Islet precursor cell (in vitro differentiated cells): Measurements from ENCODE around the gene GAD2.

ENCODE experiments used
- DNase-seq: peaks from one replicate; pipeline ENCODE4 v3.0.0-alpha.2; 2018

Gene GAD2

DNA sequence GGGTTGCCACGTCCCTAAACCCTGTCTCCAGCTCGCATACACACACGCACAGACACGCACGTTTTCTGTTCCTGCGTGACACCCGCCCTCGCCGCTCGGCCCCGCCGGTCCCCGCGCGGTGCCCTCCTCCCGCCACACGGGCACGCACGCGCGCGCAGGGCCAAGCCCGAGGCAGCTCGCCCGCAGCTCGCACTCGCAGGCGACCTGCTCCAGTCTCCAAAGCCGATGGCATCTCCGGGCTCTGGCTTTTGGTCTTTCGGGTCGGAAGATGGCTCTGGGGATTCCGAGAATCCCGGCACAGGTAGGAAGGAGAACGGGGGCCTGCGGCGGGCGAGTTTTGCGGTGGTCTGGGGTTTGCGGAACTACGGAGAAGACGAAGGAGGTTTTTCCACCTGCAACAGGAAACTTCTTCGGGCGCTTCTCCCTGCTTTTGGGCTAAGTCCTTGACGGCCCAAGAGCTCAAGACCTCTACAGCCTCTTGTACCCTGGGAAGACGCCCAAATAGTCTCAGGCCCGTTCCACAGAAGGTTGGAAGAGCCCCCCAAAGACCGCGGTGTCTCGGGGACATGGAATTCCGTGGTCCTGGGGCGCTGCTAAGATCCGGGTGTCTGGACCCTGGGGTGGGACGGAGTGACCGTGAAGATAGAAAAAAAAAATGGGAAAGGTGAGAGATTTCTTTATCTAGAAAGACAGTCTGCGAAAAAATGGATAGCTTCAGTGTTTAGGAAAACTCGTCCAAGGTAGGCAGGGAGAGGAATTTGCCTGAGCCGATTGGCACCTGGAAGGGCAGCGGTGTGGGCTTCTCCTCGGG, at the start of gene GAD2:
TSS of gene GAD2 (plus strand) at position 190 of the 811 bp plus-strand sequence. CDS start at position 226, 36 bp downstream.
- no peak for DNase-seq

DNA sequence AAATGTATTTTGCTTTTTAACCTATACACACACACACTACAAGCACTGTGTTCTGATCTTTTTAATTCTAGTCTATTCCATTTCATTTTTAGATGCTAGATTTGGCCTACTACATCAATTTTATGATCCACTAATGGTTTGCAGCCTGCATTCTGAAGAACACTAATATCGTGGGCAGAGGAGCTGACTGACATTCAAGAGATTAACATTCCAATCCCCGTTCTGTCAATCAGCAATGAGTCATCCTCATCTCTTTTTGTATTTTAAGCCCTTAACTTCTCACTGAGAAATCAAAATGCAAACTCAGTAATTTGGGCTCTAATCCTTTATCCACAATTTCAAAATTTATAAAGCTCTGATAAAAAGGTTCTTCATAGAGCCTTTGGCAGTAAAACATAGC, 47.1 kb upstream of the GAD2 start:
- no peak for DNase-seq

DNA sequence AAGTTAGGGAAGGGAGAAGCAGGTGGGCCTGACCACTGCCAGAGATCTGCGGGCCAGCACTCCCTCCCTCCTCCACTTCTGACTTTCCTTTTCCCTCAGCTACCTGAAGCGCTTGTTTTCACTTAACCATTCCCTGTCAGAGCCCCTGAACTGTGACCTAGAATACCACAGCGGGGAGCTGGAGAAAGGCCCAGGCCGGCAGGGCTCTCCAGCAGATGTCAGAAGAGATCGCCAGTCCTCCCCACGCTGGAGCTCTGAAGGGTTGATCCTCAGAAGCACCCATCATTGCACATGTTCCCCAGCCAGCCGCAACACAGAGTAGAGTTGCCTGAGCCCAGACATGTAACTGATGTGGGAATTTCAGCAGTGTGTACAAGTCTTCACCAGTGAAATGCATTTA, 44.4 kb upstream of the GAD2 start:
- no peak for DNase-seq

DNA sequence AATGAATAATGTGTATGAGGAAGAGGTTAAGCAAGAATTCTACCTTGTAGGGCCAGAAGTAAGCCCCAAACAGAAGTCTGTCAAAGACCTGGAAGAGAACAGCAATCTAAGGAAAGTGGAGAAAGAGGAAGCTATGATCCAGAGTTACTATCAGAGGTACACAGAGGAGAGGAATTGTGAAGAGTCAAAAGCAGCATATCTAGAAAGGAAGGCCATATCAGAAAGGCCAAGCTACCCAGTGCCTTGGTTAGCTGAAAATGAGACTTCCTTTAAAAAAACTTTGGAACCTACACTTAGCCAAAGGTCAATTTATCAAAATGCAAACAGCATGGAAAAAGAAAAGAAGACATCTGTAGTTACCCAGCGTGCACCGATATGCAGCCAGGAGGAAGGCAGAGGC, 42.7 kb upstream of the GAD2 start:
- no peak for DNase-seq

DNA sequence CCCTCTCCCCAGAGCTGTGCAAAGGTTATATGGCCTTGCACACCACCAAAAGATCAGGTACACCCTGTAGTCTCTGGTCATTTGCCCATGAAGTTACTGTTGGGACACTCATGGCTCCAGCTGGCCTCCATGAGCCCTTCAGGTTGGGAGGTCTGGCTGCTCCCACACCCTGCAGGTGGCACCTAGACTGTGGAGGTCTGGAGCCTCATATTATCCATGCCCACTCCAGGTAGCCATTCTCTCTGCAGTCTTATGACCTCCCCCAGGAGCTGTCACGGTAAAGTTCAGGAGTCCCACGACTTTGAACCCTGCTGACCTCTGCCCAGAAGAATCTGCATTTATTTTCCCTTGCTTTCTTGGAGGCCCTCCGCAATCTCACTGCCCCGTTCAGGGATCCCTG, 39.2 kb upstream of the GAD2 start:
- no peak for DNase-seq

DNA sequence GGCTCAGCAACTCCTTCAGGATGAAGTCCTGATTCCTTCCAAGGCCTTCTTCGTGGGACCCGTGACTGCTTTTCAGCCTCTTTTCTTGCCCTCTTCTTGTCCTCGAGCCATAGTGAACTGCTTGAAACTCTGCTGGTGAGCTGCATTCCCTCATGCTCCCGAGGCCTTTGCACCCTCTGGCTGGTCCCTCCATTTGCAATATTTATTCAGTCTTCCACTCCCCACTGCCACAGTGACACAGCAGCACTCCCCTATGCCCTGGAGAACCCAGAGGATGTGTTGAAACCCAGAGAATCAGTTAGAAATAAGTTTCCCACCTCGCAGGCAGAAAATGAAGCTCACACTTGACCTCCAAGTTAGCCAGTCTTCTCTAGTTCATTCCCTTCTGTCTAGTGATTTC, 22.3 kb upstream of the GAD2 start:
- DNase-seq = no peak

DNA sequence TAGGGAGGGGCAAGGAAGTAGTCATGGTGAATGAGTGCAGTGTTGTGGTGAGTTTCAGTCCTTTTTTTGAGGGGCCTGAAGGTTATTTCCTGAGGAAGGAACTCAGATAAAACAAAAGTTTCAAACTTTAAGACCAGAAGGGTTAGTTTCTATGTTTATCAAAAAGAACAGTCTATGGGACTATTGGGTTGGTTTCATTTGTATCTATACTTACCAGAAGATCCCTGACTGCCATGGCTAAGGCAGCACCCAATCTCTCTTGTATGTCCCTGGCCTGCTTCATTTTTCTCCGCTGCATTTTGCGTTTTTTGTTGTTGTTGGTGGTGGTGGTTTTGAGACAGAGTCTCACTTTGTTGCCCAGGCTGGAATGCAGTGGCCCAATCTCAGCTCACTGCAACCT, 19.3 kb upstream of the GAD2 start:
- no peak for DNase-seq

DNA sequence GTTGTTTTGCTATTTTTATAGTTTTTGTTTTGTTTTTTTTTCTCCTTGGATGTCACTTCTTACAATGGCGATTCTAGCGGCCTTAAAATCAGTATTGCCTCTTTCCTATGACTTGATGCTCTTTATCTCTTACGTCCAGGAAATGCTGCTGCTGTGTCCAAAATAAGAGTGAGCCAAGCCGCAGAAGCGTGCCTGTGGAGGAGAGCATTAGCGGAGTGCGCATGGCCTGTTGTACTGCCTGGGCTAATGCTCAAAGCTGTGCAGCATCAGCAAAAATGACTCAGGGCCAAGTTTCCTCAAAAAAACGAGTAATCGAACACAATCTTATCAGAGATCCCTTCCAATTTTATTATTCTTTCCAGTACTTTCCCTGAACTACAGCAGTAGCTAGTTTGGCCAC, 18.5 kb upstream of the GAD2 start:
- DNase-seq = no peak

DNA sequence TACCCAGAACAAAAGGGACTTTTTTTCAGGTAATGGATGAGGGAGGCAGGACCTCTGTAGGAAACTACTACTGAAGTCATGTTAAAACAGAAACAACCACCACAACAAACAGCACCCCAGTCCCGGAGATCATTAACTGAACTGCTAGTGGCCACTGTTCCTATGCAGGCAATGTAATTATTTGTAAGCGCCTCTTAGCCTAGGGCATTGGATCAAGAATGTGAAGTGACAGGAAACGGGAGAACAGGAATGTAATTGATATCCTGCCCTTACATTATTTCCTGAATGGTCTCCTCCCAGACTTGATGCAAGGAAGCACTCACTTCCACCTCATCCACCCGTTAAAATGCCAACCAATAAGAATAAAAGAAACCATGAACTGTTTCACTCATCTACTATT, 16.7 kb upstream of the GAD2 start:
- DNase-seq = peak; percentile 80

DNA sequence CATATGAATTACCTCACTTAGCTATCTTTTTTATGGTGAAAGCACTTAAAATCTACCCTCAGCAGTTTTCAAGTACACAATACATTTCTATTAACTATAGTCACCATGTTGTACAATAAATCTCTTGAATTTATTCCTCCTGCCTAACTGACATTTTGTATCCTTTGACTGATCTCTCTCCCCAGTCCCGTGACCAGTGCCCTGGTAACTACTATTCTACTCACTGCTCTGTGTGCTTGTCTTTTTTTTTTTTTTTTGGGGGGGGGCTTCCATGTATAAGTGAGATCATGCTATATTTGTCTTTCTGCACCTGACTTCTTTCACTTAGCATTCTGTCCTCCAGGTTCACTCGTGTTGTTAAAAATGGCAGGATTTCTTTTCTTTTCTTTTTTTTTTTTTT, 11.4 kb upstream of the GAD2 start:
- DNase-seq = no peak

DNA sequence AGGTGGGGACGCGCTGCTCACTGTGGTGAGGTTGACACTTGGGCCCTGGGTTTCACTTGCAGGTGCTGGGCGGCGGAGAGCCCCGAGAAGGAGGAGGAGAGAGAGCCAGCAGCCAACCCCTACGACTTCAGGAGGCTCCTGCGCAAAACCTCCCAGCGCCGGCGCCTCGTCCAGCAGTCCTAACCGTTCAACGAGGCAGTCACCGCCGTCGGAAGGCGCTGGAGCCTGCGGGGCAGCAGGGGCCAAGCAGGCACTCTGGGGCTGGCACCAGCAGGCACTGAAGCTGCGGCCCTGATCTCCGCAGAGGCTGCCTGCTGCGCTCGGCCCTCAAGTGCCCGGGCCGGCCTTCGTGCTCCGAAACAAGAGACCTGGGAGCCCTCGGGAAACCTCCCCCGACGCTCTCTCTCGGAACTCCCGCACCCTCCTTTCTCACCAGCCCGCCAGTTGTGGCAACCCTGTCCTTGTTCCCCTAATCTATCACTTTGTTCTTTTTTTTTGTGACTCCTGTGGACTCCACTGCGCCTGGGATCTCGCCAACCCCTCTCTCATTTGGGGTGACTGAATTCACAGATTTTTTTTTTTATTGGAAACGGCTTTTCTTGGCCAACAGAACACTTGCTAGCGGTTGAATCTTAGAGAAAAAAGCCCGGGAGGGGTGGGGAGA, 4.7 kb upstream of the GAD2 start:
- DNase-seq = no peak

DNA sequence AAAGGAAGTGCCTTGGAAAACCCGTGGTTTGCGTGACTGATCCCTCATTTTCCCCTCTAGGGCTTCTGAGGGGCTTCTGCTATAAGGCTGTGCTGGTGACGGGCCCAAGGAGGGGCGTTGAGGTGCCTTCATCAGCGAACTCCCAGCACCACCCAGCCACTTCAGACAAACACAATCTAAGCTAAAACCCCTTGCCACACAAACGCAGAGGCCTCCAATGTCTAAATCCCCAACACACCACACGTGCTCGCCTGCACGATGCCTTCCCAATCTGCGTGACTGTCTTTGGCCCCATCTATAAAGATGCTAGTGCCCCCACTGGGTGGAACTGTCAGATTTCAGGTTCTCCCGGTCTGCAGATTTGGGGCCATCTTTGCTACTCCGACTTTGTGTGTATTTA, 4.1 kb upstream of the GAD2 start:
- no peak for DNase-seq

DNA sequence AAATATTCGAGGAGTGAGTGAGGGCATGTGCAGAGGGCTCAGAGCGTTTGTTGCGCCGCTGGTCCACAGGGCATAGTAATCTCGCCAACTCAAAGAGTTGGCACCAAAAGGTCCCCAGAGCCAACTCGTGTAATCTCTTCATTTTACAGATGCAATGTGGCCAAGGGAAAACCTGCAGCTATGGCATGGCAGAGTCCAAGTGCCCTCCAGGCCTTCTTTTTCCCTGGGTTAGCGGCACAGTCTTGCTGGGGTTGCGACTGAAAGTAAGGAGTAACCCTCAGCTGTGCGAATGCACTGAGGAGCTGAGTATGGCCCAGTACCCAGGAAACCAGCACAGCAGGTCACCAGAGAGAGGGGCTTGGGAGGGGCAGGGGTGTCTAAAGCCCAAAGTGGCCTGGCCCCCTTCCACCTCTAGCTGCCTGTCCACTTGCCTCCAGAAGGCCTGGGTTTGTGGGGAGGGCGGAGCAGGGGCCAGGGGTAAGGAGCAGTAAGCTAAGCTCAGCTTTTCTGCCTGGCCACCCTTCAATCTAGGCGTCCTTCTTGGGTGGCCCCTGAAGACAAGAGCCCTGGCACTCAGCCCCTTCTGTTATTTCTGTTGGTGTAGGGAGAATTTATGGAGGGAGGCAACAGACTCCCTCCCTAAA, 3.3 kb upstream of the GAD2 start:
- DNase-seq = no peak

DNA sequence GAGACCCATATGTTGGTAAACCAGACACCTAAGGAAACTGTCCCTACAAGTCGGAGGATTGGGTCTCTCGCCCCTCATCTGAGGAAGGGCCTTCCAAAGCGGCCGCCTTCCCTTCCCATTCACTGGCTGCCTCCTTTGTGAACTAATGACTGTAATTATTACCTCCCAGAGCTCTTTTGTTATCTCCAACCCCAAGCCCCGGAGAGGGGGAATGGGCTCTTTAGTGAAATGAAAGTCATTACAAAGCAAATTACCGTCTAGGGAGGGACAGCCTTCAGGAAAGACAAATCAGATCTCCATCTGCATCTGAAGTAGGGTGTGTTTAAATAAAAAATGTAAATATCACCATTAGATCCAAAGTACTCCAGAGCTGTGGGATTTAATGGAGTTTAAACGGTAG, 2.6 kb upstream of the GAD2 start:
- DNase-seq = no peak

DNA sequence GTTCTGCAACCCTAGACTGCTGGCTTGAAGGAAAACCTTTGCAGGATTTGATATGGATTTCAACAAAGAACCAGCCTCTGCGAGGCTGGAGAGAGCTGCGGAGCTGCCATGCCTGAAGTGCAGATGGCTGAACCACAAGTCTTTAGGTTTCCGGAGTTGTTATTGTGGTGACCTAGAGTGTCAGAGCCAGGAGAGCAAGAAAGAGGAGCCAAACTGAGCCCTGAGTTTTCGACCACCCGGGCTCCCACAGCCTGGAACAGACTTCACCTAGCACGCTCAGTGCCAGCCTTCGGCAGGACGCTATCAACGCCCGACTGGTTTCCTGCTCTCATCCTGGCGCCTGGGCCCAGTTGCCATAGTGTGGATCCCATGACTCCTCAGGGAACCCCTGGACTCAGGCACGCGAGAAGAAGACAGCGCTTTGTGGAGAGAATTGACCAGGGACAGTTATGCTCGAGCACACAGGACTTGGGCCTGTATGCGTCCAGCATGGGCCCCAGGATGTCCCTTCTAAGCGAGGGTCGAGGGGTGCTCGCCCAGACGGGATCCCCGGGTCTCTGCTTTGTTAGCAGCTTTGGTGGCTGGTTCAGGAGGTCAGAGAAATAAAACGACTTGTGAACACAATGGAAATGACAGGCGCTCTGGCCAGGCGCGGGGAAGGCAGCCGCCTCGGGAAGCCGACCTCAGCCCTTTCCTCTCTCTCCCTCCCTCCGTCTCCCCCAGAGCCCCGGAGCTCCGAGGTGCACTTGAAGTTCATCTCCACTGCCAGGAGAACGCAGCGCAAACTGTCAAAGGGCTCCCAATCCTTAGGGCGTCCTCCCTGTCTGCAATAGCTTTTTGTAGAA, 1.8 kb upstream of the GAD2 start:
- no peak for DNase-seq

DNA sequence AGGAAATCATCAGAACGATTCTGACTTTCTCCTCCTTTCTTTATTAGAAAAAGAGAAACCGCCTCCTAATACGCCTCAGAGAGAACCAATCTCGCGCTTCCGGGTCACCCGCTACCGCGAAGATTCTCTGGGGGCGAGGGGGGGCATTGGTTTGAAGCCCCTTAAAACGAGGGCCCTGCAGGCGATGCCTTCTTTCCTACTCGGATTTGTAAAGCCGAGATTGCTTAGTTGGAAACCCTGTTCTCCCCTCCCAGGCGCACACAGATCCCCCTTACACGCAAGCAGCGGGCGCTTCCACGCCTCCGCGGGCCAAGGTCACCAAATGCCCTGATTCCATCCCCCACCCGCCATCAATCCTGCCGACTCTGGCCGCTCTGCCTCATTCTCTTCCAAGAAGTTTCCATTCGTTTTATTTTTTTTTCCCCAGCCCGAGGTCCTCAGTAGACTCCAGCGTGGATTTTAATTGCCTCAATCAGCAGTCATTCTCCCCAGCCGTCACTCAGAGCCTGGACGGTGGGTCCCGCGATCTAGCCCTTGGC, 1.1 kb upstream of the GAD2 start:
- DNase-seq = no peak

DNA sequence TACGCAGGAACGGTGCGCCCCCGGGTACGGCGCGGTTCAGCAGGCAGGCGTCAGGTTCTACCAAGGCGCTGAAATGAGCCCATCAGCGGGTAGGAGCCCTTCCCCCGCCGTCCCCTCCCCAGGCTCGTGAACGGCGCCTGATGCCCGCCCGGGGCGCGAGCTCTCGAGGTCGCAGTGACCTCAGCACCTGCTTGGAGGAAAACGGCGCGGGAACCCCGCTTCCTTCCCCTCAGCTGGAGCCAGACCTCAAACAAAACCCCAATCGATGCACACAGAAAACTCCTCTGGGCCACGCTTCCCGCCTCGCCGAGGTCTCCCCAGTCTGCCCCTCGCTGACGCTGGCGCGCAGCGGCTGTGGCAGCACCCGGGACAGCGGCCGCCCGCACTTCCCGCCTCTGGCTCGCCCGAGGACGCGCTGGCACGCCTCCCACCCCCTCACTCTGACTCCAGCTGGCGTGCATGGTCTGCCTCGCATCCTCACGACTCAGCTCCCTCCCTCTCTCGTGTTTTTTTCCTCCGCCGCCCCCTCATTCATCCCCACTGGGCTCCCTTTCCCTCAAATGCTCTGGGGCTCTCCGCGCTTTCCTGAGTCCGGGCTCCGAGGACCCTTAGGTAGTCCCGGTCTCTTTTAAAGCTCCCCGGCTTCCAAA, 514 bp upstream of the GAD2 start:
- DNase-seq = peak; percentile 87

DNA sequence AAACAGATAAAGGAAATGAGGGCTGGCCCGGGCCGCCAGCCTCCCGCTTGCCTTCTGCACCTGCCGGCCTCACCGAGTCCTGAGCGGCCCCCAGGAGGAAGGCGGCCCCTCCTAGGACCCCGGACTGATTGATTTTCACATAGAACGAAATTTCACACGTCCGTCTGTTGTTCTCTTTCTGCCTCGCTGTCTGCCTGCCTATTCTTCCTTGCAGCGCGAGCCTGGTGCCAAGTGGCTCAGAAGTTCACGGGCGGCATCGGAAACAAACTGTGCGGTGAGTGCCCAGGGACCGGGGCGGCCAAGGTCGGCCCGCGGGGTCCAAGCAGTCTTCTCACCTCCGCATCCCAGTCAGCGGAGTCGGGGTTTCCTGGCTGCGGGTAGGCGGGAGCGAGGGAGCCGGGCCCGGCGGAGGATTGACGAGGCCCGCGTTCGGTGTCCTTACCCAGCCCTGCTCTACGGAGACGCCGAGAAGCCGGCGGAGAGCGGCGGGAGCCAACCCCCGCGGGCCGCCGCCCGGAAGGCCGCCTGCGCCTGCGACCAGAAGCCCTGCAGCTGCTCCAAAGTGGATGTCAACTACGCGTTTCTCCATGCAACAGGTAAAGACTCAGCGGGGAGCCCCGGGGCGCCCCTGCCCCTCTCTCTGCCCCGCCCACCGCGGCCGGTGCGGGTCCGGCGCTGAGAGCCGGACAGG, 967 bp downstream of the GAD2 start:
- no peak for DNase-seq

DNA sequence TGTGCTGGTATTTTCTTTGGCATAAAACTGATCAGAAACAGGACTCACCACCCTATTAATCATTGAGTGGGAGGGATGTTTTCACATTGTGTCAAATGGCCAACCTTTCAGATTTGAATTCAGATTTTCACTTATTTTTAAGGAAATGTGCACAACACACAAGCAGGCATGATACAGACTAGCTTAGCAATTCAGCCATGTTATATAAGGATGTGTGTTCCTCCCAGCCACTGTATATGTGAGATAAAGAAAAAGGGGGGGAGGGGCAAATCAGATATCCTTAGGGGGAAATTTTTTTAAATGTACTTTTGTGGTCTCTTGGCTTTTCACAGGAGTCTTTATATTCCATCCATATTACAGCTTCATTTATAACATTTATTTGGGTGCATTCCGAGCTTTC, 3.1 kb downstream of the GAD2 start:
- DNase-seq = no peak

DNA sequence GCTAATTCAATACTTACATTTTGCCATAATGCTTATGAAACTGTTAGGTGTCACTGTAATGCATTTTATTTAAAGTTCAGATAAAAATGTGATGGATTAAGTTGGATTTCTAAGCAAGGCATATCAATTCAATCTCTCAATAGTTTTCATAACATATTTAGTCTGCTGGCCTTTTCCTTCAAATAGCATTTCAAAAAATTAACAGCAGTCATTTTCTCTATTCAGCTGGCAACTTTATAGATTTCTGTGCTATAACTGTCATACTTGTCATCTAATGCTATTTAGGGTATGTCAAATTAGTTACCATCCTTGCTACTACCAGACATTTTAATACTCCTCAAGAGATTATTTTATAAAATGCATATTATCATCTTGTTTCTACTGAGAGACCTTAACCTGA, 4.3 kb downstream of the GAD2 start:
- no peak for DNase-seq

DNA sequence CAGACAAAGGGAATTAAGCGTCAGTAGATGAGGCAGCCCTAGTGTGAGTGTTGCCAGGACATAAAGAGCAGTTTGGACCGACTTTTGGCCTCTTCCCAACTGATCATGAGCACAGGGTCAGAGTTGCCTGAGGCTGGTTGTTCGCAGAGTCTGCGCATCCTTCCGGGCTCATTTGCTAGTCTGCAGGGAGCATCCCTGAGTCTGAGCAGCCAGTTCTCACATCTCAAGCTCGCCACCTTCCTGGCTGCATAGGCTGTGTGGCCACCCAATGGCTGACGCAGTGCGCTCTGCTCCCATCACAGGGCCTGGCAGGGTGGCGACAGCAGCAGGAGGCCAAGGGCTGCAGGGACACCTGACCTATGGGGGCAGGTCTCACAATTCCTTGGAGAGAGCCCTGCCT, 5.0 kb downstream of the GAD2 start:
- DNase-seq = no peak

DNA sequence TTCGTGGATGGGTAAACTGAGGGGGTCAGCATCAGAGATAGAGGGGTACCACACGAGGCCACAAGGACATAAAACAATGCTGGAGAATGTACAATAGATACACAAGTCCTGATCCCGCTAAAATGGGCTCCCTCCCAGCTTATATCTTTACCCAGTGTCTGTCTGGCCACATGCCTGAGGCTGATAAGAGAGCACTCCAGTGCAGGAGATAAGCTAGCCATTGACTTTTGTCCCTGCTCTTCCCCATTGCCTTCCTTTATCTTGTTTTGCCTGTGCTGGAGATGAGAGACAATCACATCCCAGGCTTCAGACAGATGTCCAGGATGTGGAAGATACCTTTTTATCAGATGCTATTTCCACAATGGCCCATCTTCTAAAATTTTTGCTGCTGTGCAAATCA, 6.0 kb downstream of the GAD2 start:
- no peak for DNase-seq
